PC-9 (cell line): ENCODE results near the gene VAC14.

Source experiments
- CTCF ChIP-seq: fragments of 200-600 bp; sonication (generic); conservative IDR thresholded peaks from 2 replicates; pipeline ENCODE4 v1.6.1; 2017; ENCODE audit warnings: mixed run types, antibody characterized with exemption, mild to moderate bottlenecking, moderate library complexity
- EZH2 ChIP-seq: fragments of 200-600 bp; sonication (generic); IDR thresholded peaks from 2 replicates; pipeline ENCODE4 v1.8.0; 2017; ENCODE audit warnings: antibody characterized with exemption, low read depth

- TF ChIP-seq CTCF (no peak), EZH2 (no peak)
Observed at GRCh38 chr16:70659953-70660671, 140.8 kb downstream of the VAC14 start.
